ENCODE results near the gene SKA1. TPM values are rescaled to one million over a fixed set of nuclear protein-coding genes. Genes with fewer than 3 reads are reported as not detected.

Gene SKA1
- total RNA-seq, 4 donors from 2014 or later, result 1.5 to 11.2 (median 3.8) TPM

GRCh38 chr18:50418650-50419049, 43.8 kb downstream of the SKA1 start:
- Histone ChIP-seq H3K4me1 (no peaks in the 10 kb centered on the region), H3K27ac (no peak overlapping the region), H3K4me3 (no peak overlapping the region), H3K27me3 (peaks cover 0 to 6% (median 0%) of the 10 kb centered on the region in 4 donors), H3K9me3 (no peaks in the 10 kb centered on the region), H3K36me3 (no peaks in the 10 kb centered on the region)
- TF ChIP-seq POLR2A (IDR thresholded peaks at IDR 0.05) (no peak), CTCF (IDR thresholded peaks at IDR 0.05) (no peak)
- intact Hi-C loops (cut with DNase I), result no loop called here
- 62 to 80% methylated on average over 2 of the region's 2 CpGs for WGBS, 2 donors
- no peak for DNase-seq

- no peak overlapping the region for H3K4me3 ChIP-seq
- 35 to 55% methylated on average over 2 of the region's 2 CpGs for WGBS, 2 donors
- H3K9me3 ChIP-seq, result no peaks in the 10 kb centered on the region
- intact Hi-C loops (cut with DNase I), result no loop called here
- no peaks in the 10 kb centered on the region for H3K36me3 ChIP-seq
- no peak for DNase-seq
- no peak overlapping the region for H3K27ac ChIP-seq
- no peaks in the 10 kb centered on the region for H3K4me1 ChIP-seq
- peaks cover 0 to 6% (median 0%) of the 10 kb centered on the region in 4 donors for H3K27me3 ChIP-seq
- TF ChIP-seq CTCF (IDR thresholded peaks at IDR 0.05) (no peak), POLR2A (IDR thresholded peaks at IDR 0.05) (no peak)
These were observed 47.5 kb downstream of the SKA1 start for GRCh38 chr18:50422286-50422898.

- Histone ChIP-seq H3K4me1 (no peaks in the 10 kb centered on the region), H3K27ac (no peak overlapping the region), H3K27me3 (peaks cover 0 to 10% (median 0%) of the 10 kb centered on the region in 4 donors), H3K36me3 (no peaks in the 10 kb centered on the region), H3K4me3 (no peak overlapping the region), H3K9me3 (no peaks in the 10 kb centered on the region)
- intact Hi-C loops (cut with DNase I), result no loop called here
- TF ChIP-seq POLR2A (IDR thresholded peaks at IDR 0.05), result no peak
- TF ChIP-seq CTCF (IDR thresholded peaks at IDR 0.05), result no peak
- DNase-seq, result no peak
- 26 to 32% methylated on average over 7 of the region's 7 CpGs for WGBS, 2 donors
These were observed 50.2 kb downstream of the SKA1 start for GRCh38 chr18:50424877-50425690.

GRCh38 chr18:50427896-50428295, 53.0 kb downstream of the SKA1 start:
- Histone ChIP-seq H3K27ac (no peak overlapping the region), H3K9me3 (no peaks in the 10 kb centered on the region), H3K27me3 (peaks cover 0 to 4% (median 0%) of the 10 kb centered on the region in 4 donors), H3K4me3 (no peak overlapping the region), H3K4me1 (no peaks in the 10 kb centered on the region), H3K36me3 (no peaks in the 10 kb centered on the region)
- intact Hi-C loops (cut with DNase I), result no loop called here
- DNase-seq, result no peak
- WGBS, 2 donors, result 38 to 75% methylated on average over 1 of the region's 1 CpG
- TF ChIP-seq POLR2A (IDR thresholded peaks at IDR 0.05) (no peak), CTCF (IDR thresholded peaks at IDR 0.05) (no peak)

GRCh38 chr18:50428531-50429206, 53.8 kb downstream of the SKA1 start:
- peaks cover 0 to 4% (median 0%) of the 10 kb centered on the region in 4 donors for H3K27me3 ChIP-seq
- no peak overlapping the region for H3K27ac ChIP-seq
- H3K36me3 ChIP-seq, result no peaks in the 10 kb centered on the region
- no peak for DNase-seq
- H3K4me3 ChIP-seq, result no peak overlapping the region
- H3K9me3 ChIP-seq, result no peaks in the 10 kb centered on the region
- H3K4me1 ChIP-seq, result no peaks in the 10 kb centered on the region
- 50 to 60% methylated on average over 3 of the region's 3 CpGs for whole genome bisulfite sequencing, 2 donors
- intact Hi-C loops (cut with DNase I), result no loop called here
- no peak for TF ChIP-seq POLR2A (IDR thresholded peaks at IDR 0.05)
- no peak for TF ChIP-seq CTCF (IDR thresholded peaks at IDR 0.05)
